Cardiac fibroblast (primary cell): Measurements from ENCODE around the gene PVALEF.

Experiments used
- DNase-seq, 2 donors: peaks; one replicate each; pipeline versions ENCODE4 v3.0.0 to v3.0.0-alpha.2; 2010; ENCODE audit warnings: low read depth in 2 of 2
- H3K4me3 ChIP-seq, 2 donors: replicated peaks in 1 of 2; 1 replicate in 1 of 2; 2 replicates in 1 of 2; pipeline ENCODE4 v1.5.1; 2011; ENCODE audit warnings: low read depth in 2 of 2, low read length in 2 of 2, mild to moderate bottlenecking in 2 of 2, moderate library complexity in 1 of 2
- CTCF ChIP-seq: IDR thresholded peaks from one replicate; pipeline ENCODE4 v1.5.1; 2011; ENCODE audit warnings: low read depth, mild to moderate bottlenecking, low read length, inconsistent platforms

Gene PVALEF

GRCh38 chr17:81128774-81129173 is 36.5 kb upstream of the PVALEF start:
- DNase-seq: no peak
- no peak overlapping the region for H3K4me3 ChIP-seq
- TF ChIP-seq CTCF: no peak

- DNase-seq: no peak
- no peak for TF ChIP-seq CTCF
These were observed 36.0 kb upstream of the PVALEF start for GRCh38 chr17:81129289-81129688.

GRCh38 chr17:81129711-81130367 is 35.5 kb upstream of the PVALEF start:
- no peak for DNase-seq
- TF ChIP-seq CTCF: no peak
- H3K4me3 ChIP-seq: no peak overlapping the region

More at GRCh38 chr17:81129289-81129688, 36.0 kb upstream of the PVALEF start:
- no peak overlapping the region for H3K4me3 ChIP-seq

GRCh38 chr17:81130385-81131361 is 34.6 kb upstream of the PVALEF start:
- no peak for DNase-seq
- no peak for TF ChIP-seq CTCF
- no peak overlapping the region for H3K4me3 ChIP-seq

- no peak overlapping the region for H3K4me3 ChIP-seq
- no peak for TF ChIP-seq CTCF
- DNase-seq: no peak
These were observed 33.7 kb upstream of the PVALEF start for GRCh38 chr17:81131486-81132196.

- no peak for TF ChIP-seq CTCF
- H3K4me3 ChIP-seq: no peak overlapping the region
- no peak for DNase-seq
These were observed 33.1 kb upstream of the PVALEF start for GRCh38 chr17:81132197-81132540.
